MV-4-11 (cell line): ENCODE measurements around the gene GAGE12E.
"Not testable (repeated sequence)": the region's sequence is repeated elsewhere in the genome, so short reads cannot be mapped to it uniquely, and the experiment has no call there.

Experiments
- DNase-seq: peaks from one replicate; lab custom pipeline; 2025; lab: John Stamatoyannopoulos, UW

Gene GAGE12E

GRCh38 chrX:49550989-49551388 is at the start of gene GAGE12E:
GAGE12E (plus strand) TSS chrX:49551289; CDS start chrX:49552444, 1,155 bp downstream.
- DNase-seq, result not testable (repeated sequence)

- not testable (repeated sequence) for DNase-seq
Measured at GRCh38 chrX:49531877-49532276, 19.2 kb upstream of the GAGE12E start, which contains the start of gene GAGE12C. GAGE12C (plus strand) TSS chrX:49532177; CDS start chrX:49533332, 1,155 bp downstream.

GRCh38 chrX:49541433-49541832 is 9.7 kb upstream of the GAGE12E start, which contains the start of gene GAGE12D:
GAGE12D (plus strand) TSS chrX:49541733; CDS start chrX:49542888, 1,155 bp downstream.
- not testable (repeated sequence) for DNase-seq

- DNase-seq, result not testable (repeated sequence)
Measured at GRCh38 chrX:49560542-49560941, 9.5 kb downstream of the GAGE12E start, which contains the start of gene GAGE12F. GAGE12F (plus strand) TSS chrX:49560842; CDS start chrX:49561997, 1,155 bp downstream.

- DNase-seq, result not testable (repeated sequence)
Measured at GRCh38 chrX:49568728-49569127, 17.6 kb downstream of the GAGE12E start.

- not testable (repeated sequence) for DNase-seq
Measured at GRCh38 chrX:49569152-49569551, 18.1 kb downstream of the GAGE12E start.

- not testable (repeated sequence) for DNase-seq
Measured at GRCh38 chrX:49570100-49570499, 19.0 kb downstream of the GAGE12E start, which contains the start of gene GAGE12G. GAGE12G (plus strand) TSS chrX:49570400; CDS start chrX:49571555, 1,155 bp downstream.

- DNase-seq, result not testable (repeated sequence)
Measured at GRCh38 chrX:49579649-49580048, 28.6 kb downstream of the GAGE12E start, which contains the start of gene GAGE12H. GAGE12H (plus strand) TSS chrX:49579949; CDS start chrX:49581104, 1,155 bp downstream.

GRCh38 chrX:49589196-49589595 is 38.1 kb downstream of the GAGE12E start, which contains the start of gene GAGE2A:
GAGE2A (plus strand) TSS chrX:49589496; CDS start chrX:49590651, 1,155 bp downstream.
- DNase-seq, result not testable (repeated sequence)

GRCh38 chrX:49589769-49590478 is 38.8 kb downstream of the GAGE12E start:
- not testable (repeated sequence) for DNase-seq

GRCh38 chrX:49590488-49590887 is 39.4 kb downstream of the GAGE12E start:
- not testable (repeated sequence) for DNase-seq

- not testable (repeated sequence) for DNase-seq
Measured at GRCh38 chrX:49598720-49599119, 47.6 kb downstream of the GAGE12E start, which contains the start of gene GAGE1. GAGE1 (plus strand) TSS chrX:49599020; CDS start chrX:49600175, 1,155 bp downstream.
